ENCODE measurements around the gene MOSPD2. TPM values are rescaled to one million over a fixed set of nuclear protein-coding genes. Genes with fewer than 3 reads are reported as not detected.

The MOSPD2 gene
- total and polyA plus RNA-seq, 11 donors: 1.4 to 14.7 (median 5.2) TPM

DNA sequence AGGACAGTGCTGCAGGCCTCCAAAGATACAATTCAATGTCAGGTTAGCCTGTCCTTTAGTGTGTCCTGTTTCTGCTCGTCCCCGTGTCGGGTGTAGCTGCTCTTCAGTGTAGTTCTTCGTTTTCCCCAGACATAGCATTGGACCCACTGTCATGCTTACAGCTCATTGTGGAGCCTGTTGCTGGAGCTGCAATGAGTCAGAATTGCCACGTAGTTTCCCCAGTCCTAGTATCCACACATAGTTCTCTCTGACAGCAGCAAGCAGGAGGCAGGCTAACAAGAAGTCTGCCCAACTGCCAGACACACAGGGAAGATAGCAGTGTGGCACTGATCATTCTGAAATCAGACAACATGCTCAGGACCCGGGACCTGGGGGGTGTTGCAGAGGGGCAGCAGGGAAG lies 49.2 kb downstream of the MOSPD2 start:
- TF ChIP-seq, protein P1, sequence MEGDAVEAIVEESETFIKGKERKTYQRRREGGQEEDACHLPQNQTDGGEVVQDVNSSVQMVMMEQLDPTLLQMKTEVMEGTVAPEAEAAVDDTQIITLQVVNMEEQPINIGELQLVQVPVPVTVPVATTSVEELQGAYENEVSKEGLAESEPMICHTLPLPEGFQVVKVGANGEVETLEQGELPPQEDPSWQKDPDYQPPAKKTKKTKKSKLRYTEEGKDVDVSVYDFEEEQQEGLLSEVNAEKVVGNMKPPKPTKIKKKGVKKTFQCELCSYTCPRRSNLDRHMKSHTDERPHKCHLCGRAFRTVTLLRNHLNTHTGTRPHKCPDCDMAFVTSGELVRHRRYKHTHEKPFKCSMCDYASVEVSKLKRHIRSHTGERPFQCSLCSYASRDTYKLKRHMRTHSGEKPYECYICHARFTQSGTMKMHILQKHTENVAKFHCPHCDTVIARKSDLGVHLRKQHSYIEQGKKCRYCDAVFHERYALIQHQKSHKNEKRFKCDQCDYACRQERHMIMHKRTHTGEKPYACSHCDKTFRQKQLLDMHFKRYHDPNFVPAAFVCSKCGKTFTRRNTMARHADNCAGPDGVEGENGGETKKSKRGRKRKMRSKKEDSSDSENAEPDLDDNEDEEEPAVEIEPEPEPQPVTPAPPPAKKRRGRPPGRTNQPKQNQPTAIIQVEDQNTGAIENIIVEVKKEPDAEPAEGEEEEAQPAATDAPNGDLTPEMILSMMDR (IDR thresholded peaks at IDR 0.05): no peak
- no peak for TF ChIP-seq POLR2A (IDR thresholded peaks at IDR 0.05)
- Histone ChIP-seq H3K36me3 (peaks cover 0 to 31% (median 4%) of the 10 kb centered on the region in 9 donors), H3K27ac (no peak overlapping the region), H3K27me3 (no peaks in the 10 kb centered on the region), H3K9me3 (no peaks in the 10 kb centered on the region), H3K4me3 (no peak overlapping the region), H3K4me1 (peaks cover 0 to 6% (median 0%) of the 10 kb centered on the region in 12 donors)
- intact Hi-C loops (cut with DNase I): loop anchor here in 2 of 10 donors (10.0 kb wide), 1 partner anchor 48 kb away; the partner anchor contains the start of genes FANCB (in 2 of the 2) and MOSPD2 (in 2 of the 2)
- WGBS, 4 donors: 63 to 80% (median 74%) methylated on average over 6 of the region's 6 CpGs
- ATAC-seq: peak in 3 of 4 donors; percentile 30 to 61 (median 52)
- no peak for DNase-seq

DNA sequence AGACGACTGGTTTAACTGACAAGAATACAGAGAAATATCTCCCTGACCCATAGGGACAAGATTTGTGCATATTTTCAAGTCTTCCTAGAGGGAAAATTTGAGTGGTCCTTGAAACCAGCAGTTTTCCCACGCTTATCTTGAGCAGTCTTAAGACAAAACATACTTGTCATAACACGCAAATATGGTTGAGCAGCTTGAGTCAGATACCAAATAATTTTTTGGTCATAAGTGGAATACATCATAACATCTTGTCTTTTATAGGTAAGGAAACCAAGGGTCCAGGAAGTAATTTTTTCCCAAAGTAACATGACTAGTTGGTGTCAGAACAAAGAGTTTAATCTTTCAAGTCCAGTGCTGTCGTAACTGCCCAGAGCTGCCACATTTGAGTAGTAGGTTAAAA lies 50.5 kb downstream of the MOSPD2 start:
- Histone ChIP-seq H3K4me3 (no peak overlapping the region), H3K27ac (no peak overlapping the region), H3K4me1 (peaks cover 0 to 7% (median 0%) of the 10 kb centered on the region in 12 donors), H3K36me3 (peaks cover 0 to 18% (median 2%) of the 10 kb centered on the region in 9 donors), H3K27me3 (no peaks in the 10 kb centered on the region), H3K9me3 (no peaks in the 10 kb centered on the region)
- WGBS, 4 donors: 66 to 89% (median 82%) methylated on average over 4 of the region's 4 CpGs
- no peak for ATAC-seq
- DNase-seq: no peak
- no peak for TF ChIP-seq POLR2A (IDR thresholded peaks at IDR 0.05)
- TF ChIP-seq, protein P1 (IDR thresholded peaks at IDR 0.05): no peak
- intact Hi-C loops (cut with DNase I): loop anchor here in 2 of 10 donors (10.0 kb wide), 1 partner anchor 49 kb away; the partner anchor contains the start of genes FANCB (in 2 of the 2) and MOSPD2 (in 2 of the 2)

DNA sequence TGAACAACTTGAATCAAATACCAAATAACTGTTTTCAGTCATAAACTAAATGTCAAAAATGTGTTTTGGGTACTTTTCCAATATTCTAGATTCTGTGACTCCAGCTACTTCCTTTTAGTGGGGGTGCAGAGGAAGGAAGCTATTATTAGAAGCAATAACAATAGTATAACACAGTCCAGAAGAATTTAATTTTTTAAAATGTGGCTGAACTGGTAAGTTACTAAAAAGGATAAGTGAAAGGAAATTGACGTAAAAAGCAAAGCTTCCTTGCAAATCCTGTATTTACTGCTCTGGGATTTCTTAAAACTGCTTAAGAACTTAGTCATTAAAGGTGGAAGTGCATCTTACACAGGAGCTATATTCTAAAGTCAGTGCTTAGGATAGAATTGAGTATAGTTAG lies 53.2 kb downstream of the MOSPD2 start:
- no peak for TF ChIP-seq POLR2A (IDR thresholded peaks at IDR 0.05)
- TF ChIP-seq, protein P1 (IDR thresholded peaks at IDR 0.05): no peak
- Histone ChIP-seq H3K27ac (peak overlapping the region in 7 of 12 donors; percentile 17 to 66 (median 46)), H3K4me1 (peaks cover 0 to 7% (median 0%) of the 10 kb centered on the region in 12 donors), H3K27me3 (no peaks in the 10 kb centered on the region), H3K36me3 (no peaks in the 10 kb centered on the region), H3K4me3 (peak overlapping the region in 2 of 12 donors; percentile 7 to 9), H3K9me3 (no peaks in the 10 kb centered on the region)
- no peak for DNase-seq
- intact Hi-C loops (cut with DNase I): loop anchor here in 2 of 10 donors (10.0 kb wide), 1 partner anchor 52 kb away; the partner anchor contains the start of genes FANCB (in 2 of the 2) and MOSPD2 (in 2 of the 2)
- 30 to 62% (median 51%) methylated on average over 1 of the region's 1 CpG for WGBS, 4 donors
- ATAC-seq: peak in 1 of 4 donors; percentile 44

DNA sequence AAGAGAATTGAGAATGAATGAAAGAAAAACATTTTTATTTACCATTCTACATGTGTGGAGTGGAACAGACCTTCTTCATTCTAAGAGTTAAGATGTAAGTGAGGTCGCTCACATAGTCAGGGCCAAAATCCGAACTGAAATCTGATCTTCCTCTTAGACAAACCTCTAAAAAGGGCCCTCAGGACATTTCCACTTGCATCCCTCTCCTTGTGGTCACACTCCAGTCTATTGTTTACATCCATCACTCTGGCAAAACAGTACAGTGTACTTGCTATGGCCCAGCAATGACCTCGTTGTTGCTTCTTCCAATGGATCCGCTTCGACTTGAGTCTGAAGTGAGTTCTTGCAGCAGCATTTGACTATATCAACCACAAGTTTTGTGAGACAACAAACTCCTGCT lies 54.2 kb downstream of the MOSPD2 start:
- TF ChIP-seq POLR2A (IDR thresholded peaks at IDR 0.05): no peak
- TF ChIP-seq, protein P1 (IDR thresholded peaks at IDR 0.05): no peak
- ATAC-seq (no peak), DNase-seq (no peak)
- Histone ChIP-seq H3K27ac (peak overlapping the region in 1 of 12 donors; percentile 46), H3K4me1 (peaks cover 0 to 7% (median 0%) of the 10 kb centered on the region in 12 donors), H3K4me3 (no peak overlapping the region), H3K9me3 (no peaks in the 10 kb centered on the region), H3K27me3 (no peaks in the 10 kb centered on the region), H3K36me3 (no peaks in the 10 kb centered on the region)
- intact Hi-C loops (cut with DNase I): loop anchor here in 2 of 10 donors (10.0 kb wide), 1 partner anchor 53 kb away; the partner anchor contains the start of genes FANCB (in 2 of the 2) and MOSPD2 (in 2 of the 2)
- WGBS, 4 donors: 58 to 73% (median 65%) methylated on average over 5 of the region's 5 CpGs
